SU-DHL-6 (cell line): Measurements from ENCODE around the gene MYOG.

Source experiments
- CTCF ChIP-seq: fragments of 200-600 bp; sonication (generic); IDR thresholded peaks from one replicate; pipeline ENCODE4 v1.5.1; 2017; ENCODE audit warnings: antibody characterized with exemption, mild to moderate bottlenecking, low read length, moderate library complexity; ENCODE audit not compliant: insufficient read depth, poor library complexity, severe bottlenecking
- EZH2phosphoT487 ChIP-seq: fragments of 200-600 bp; sonication (generic), shearing (Covaris generic); conservative IDR thresholded peaks from 2 replicates; pipeline ENCODE4 v1.6.1; 2018; ENCODE audit warnings: mild to moderate bottlenecking, antibody characterized with exemption, low read length, moderate library complexity, mixed read lengths

GRCh38 chr1:203051841-203052324 lies 33.9 kb downstream of the MYOG start:
- TF ChIP-seq CTCF (no peak), EZH2phosphoT487 (no peak)
